Islet precursor cell (in vitro differentiated cells): ENCODE results near the gene RPS15A.
"Not testable (repeated sequence)": the region's sequence is repeated elsewhere in the genome, so short reads cannot be mapped to it uniquely, and the experiment has no call there.

Source experiments
- DNase-seq: peaks from one replicate; pipeline ENCODE4 v3.0.0-alpha.2; 2018

RPS15A gene

DNA sequence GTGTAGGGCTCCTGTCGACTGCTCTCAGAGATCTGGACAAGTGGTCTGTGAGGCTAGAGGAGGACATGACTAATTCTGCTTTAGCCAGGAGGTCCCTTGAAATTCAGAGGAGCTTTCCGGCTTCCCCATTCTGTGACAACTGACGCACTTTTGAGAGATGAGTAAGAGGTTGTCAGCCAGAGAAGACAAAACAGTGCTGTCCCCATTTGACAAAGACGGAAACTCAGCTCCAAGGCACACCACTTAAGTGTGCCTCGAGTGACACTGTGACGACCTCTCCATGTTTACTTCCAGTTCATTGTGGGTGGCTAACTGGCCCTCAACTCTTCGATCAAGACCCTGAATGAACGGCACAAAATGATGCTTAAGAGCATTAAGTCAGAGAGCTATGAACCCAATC lies 47.3 kb downstream of the RPS15A start:
- DNase-seq = not testable (repeated sequence)

DNA sequence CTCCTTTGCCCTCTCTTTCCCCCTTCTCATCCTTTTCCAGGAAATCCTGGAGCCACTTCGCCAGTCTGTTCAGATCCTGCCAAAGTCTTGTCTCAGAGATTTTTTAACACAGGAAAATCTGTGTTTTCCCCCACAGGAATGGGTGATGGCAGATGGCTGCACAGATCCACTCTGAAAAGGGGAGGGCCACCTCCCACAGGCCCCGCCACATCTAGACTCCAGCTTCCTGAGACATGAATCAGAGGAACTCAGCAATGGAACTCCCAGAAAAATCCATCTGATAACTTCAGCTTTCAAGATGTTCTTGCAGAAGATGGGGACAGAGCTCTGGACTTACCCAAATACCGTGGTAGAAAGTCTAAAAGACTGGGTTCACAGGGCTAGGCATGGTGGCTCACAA lies 50.1 kb downstream of the RPS15A start:
- DNase-seq = not testable (repeated sequence)

DNA sequence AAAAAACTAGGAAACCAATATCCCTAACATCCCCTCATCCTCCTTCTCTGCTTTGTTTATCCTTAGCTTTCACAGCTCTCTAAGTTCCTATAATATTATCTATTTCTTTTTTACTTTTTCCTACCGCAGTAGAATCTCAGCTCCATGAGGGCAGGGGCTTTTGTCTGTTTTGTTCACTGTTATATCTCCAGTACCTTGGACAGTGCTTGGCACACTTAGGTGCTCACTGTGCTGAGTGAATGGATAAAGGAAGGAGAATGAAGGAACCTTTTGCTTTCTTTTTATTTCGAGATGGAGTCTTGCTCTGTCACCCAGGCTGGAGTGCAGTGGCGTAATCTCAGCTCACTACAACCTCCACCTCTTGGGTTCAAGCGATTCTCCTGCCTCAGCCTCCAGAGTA lies 51.4 kb downstream of the RPS15A start:
- DNase-seq = not testable (repeated sequence)

- DNase-seq = not testable (repeated sequence)
Measured at GRCh38 chr16:18734279-18734678, 55.9 kb downstream of the RPS15A start.
